ENCODE measurements around the gene E2F2.

DNA sequence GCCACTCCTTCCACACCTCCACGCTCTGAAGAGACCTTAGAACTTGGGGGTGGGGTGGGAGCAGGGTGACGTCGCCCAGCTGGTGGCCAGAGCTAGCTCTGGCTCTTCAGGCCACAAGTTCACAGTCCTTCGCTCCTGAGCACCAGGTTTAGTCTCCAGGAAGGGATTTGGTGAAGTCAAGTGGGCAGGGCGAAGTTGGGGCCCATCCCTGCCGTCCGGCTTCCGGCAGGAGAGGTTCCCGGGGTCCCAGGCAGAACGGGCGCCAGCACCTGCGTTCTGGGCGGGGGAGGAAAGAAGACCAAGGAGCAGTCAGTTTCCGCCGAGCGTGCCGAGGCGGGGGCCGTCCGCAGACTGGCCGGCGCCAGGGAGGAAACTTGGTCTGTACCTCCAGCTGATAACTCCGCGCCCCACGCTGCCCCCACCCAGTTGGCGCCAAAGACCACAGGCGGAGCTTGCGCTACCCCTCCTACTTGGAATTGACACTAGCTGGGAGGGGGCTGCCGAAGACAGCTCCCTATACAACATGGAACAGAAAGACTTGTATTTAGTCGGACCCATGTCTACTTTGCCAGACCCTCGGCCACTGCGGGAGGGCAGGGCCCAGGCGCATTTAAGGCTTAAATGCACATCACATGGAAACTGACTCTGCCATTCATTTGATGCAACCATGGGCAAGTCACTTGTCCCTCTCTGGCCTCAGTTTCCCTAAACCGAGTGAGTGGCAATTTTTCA lies 27.3 kb upstream of the E2F2 start:
- TF ChIP-seq, protein P1, sequence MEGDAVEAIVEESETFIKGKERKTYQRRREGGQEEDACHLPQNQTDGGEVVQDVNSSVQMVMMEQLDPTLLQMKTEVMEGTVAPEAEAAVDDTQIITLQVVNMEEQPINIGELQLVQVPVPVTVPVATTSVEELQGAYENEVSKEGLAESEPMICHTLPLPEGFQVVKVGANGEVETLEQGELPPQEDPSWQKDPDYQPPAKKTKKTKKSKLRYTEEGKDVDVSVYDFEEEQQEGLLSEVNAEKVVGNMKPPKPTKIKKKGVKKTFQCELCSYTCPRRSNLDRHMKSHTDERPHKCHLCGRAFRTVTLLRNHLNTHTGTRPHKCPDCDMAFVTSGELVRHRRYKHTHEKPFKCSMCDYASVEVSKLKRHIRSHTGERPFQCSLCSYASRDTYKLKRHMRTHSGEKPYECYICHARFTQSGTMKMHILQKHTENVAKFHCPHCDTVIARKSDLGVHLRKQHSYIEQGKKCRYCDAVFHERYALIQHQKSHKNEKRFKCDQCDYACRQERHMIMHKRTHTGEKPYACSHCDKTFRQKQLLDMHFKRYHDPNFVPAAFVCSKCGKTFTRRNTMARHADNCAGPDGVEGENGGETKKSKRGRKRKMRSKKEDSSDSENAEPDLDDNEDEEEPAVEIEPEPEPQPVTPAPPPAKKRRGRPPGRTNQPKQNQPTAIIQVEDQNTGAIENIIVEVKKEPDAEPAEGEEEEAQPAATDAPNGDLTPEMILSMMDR (IDR thresholded peaks at IDR 0.05): no peak
- no peak for TF ChIP-seq EP300 (IDR thresholded peaks at IDR 0.05)
- no peak for TF ChIP-seq POLR2AphosphoS5 (IDR thresholded peaks at IDR 0.05)
